ENCODE measurements around the gene RFX7.

RFX7 gene

GRCh38 chr15:56042031-56042430 is 201.6 kb downstream of the RFX7 start:
- H3K9me3 ChIP-seq: 0 out of 2 replicates have a peak, but pooled peaks cover 8% of the 10 kb centered on the region
- no peaks in the 10 kb centered on the region for H3K36me3 ChIP-seq
- no peak overlapping the region for H3K4me2 ChIP-seq
- H3K27ac ChIP-seq: no peak overlapping the region
- no peak overlapping the region for H3K4me3 ChIP-seq
- no peaks in the 10 kb centered on the region for H3K27me3 ChIP-seq
- TF ChIP-seq Cebpa-rat (IDR thresholded peaks at IDR 0.05): no peak
- no peak overlapping the region for H3K9ac ChIP-seq
- H4K20me1 ChIP-seq: no peaks in the 10 kb centered on the region
- peaks cover 16% of the 10 kb centered on the region for H3K4me1 ChIP-seq

GRCh38 chr15:56040081-56041035 is 203.3 kb downstream of the RFX7 start:
- H3K4me2 ChIP-seq: no peak overlapping the region

GRCh38 chr15:56038707-56039106 is 205.0 kb downstream of the RFX7 start:
- no peaks in the 10 kb centered on the region for H3K36me3 ChIP-seq
- H3K4me1 ChIP-seq: peaks cover 14% of the 10 kb centered on the region
- 0 out of 2 replicates have a peak, but pooled peaks cover 4% of the 10 kb centered on the region for H3K9me3 ChIP-seq
- H3K27me3 ChIP-seq: no peaks in the 10 kb centered on the region
- no peak for TF ChIP-seq Cebpa-rat (IDR thresholded peaks at IDR 0.05)
- H3K9ac ChIP-seq: no peak overlapping the region
- H4K20me1 ChIP-seq: no peaks in the 10 kb centered on the region
- H3K27ac ChIP-seq: no peak overlapping the region
- no peak overlapping the region for H3K4me2 ChIP-seq
- H3K4me3 ChIP-seq: no peak overlapping the region

More at GRCh38 chr15:56040081-56041035, 203.3 kb downstream of the RFX7 start:
- no peak overlapping the region for H3K4me3 ChIP-seq
- no peak overlapping the region for H3K27ac ChIP-seq
- H4K20me1 ChIP-seq: no peaks in the 10 kb centered on the region
- peaks cover 16% of the 10 kb centered on the region for H3K4me1 ChIP-seq
- no peaks in the 10 kb centered on the region for H3K36me3 ChIP-seq
- 0 out of 2 replicates have a peak, but pooled peaks cover 4% of the 10 kb centered on the region for H3K9me3 ChIP-seq
- H3K9ac ChIP-seq: no peak overlapping the region
- no peak for TF ChIP-seq Cebpa-rat (IDR thresholded peaks at IDR 0.05)
- H3K27me3 ChIP-seq: no peaks in the 10 kb centered on the region

- no peaks in the 10 kb centered on the region for H3K9me3 ChIP-seq
- H3K9ac ChIP-seq: no peak overlapping the region
- no peaks in the 10 kb centered on the region for H4K20me1 ChIP-seq
- H3K4me1 ChIP-seq: peaks cover 7% of the 10 kb centered on the region
- H3K4me3 ChIP-seq: no peak overlapping the region
- no peak for TF ChIP-seq Cebpa-rat (IDR thresholded peaks at IDR 0.05)
- H3K27me3 ChIP-seq: no peaks in the 10 kb centered on the region
- no peak overlapping the region for H3K27ac ChIP-seq
- no peak overlapping the region for H3K4me2 ChIP-seq
- H3K36me3 ChIP-seq: no peaks in the 10 kb centered on the region
These were observed 205.7 kb downstream of the RFX7 start for GRCh38 chr15:56038015-56038414.
